HepG2 (cell line): ENCODE results near the gene OSBPL2. TPM values are rescaled to one million over a fixed set of nuclear protein-coding genes. Genes with fewer than 3 reads are reported as not detected.
A peak's percentile ranks its signal among the peaks of the same experiment; 100 is the strongest.

Experiments
- BCL6 ChIP-seq: IDR thresholded peaks from 2 replicates; pipeline ENCODE4 v1.6.1; 2016; ENCODE audit warnings: missing genetic modification reagents, missing compliant biosample characterization
- CHCHD3 ChIP-seq: sonication (generic); formaldehyde crosslinking; IDR thresholded peaks from 2 replicates; pipeline ENCODE4 v1.8.0; 2022; ENCODE audit warnings: mild to moderate bottlenecking, missing genetic modification reagents, moderate library complexity
- ESRRA ChIP-seq: sonication (generic); formaldehyde crosslinking; IDR thresholded peaks from 2 replicates; pipeline ENCODE4 v1.5.1; 2020; ENCODE audit warnings: mild to moderate bottlenecking, low read depth, missing genetic modification reagents
- FOSL2 ChIP-seq: sonication (generic); formaldehyde crosslinking; IDR thresholded peaks from 2 replicates; pipeline ENCODE4 v1.4.0; 2020; ENCODE audit warnings: missing genetic modification reagents
- HIVEP1 ChIP-seq: sonication (generic); formaldehyde crosslinking; IDR thresholded peaks from 2 replicates; pipeline ENCODE4 v1.4.0; 2020; ENCODE audit warnings: mild to moderate bottlenecking, missing genetic modification reagents
- KAT7 ChIP-seq: IDR thresholded peaks from 2 replicates; pipeline ENCODE4 v1.6.1; 2018; ENCODE audit warnings: borderline replicate concordance, missing compliant biosample characterization
- KDM1A ChIP-seq: IDR thresholded peaks from 2 replicates; pipeline ENCODE4 v1.6.1; 2016; ENCODE audit warnings: missing compliant biosample characterization
- KDM3A ChIP-seq: IDR thresholded peaks from 2 replicates; pipeline ENCODE4 v1.6.1; 2018; ENCODE audit warnings: low read depth, missing compliant biosample characterization
- MAZ ChIP-seq, 2 experiments: sonication (generic) in 1 of 2; formaldehyde crosslinking in 1 of 2; IDR thresholded peaks; 2 replicates each; pipeline versions ENCODE4 v1.5.0 to v1.6.1; 2012 to 2020; ENCODE audit warnings: low read depth in 2 of 2, mild to moderate bottlenecking in 2 of 2, borderline replicate concordance in 1 of 2, improper control_type of control experiment in 1 of 2, low read length in 1 of 2, missing genetic modification reagents in 1 of 2, moderate library complexity in 1 of 2
- MBD4 ChIP-seq: IDR thresholded peaks from 2 replicates; pipeline ENCODE4 v1.6.1; 2012; ENCODE audit warnings: low read length, inconsistent platforms, borderline replicate concordance
- NCOA1 ChIP-seq: sonication (generic); formaldehyde crosslinking; IDR thresholded peaks from 2 replicates; pipeline ENCODE4 v1.9.0; 2021; ENCODE audit warnings: missing genetic modification reagents
- NCOA2 ChIP-seq: sonication (generic); formaldehyde crosslinking; IDR thresholded peaks from 2 replicates; pipeline ENCODE4 v1.8.0; 2022; ENCODE audit warnings: inconsistent platforms
- NR2F2 ChIP-seq: IDR thresholded peaks from 2 replicates; pipeline ENCODE4 v1.6.1; 2012; ENCODE audit warnings: low read depth, inconsistent platforms, borderline replicate concordance
- SAFB2 ChIP-seq: sonication (generic); formaldehyde crosslinking; IDR thresholded peaks from 2 replicates; pipeline ENCODE4 v1.5.1; 2020; ENCODE audit warnings: missing genetic modification reagents, low read depth, mild to moderate bottlenecking, borderline replicate concordance
- SALL2 ChIP-seq: sonication (generic); formaldehyde crosslinking; IDR thresholded peaks from 2 replicates; pipeline ENCODE4 v1.8.1; 2023; ENCODE audit warnings: mild to moderate bottlenecking, missing genetic modification reagents, inconsistent platforms
- SMC3 ChIP-seq: IDR thresholded peaks from 2 replicates; pipeline ENCODE4 v1.6.1; 2011; ENCODE audit warnings: low read length, improper control_type of control experiment
- TOE1 ChIP-seq: sonication (generic); formaldehyde crosslinking; IDR thresholded peaks from 2 replicates; pipeline ENCODE4 v1.4.0; 2020; ENCODE audit warnings: mild to moderate bottlenecking, missing genetic modification reagents
- ZNF782 ChIP-seq: sonication (generic); formaldehyde crosslinking; IDR thresholded peaks from 2 replicates; pipeline ENCODE4 v1.4.0; 2020; ENCODE audit warnings: missing genetic modification reagents, mild to moderate bottlenecking, borderline replicate concordance
- polyA plus RNA-seq, 8 experiments: library from polyadenylated mRNA; depleted of rRNA in 3 of 8; stranded (reverse) in 7 of 8; unstranded in 1 of 8; fragments of >200 nt; fragmentation: Illumina TruSeq in 4 of 8; extraction: Trizol in 4 of 8; gene quantifications; 2 replicates each; pipeline versions ENCODE4 v1.2.1 to v1.2.3, GENCODE V29; 2011 to 2016; ENCODE audit warnings: low read depth in 4 of 8, missing spikeins in 1 of 8, mixed read lengths in 1 of 8; ENCODE audit not compliant: insufficient read depth in 1 of 8
- total RNA-seq, 5 experiments: library from RNA; depleted of rRNA; stranded (reverse); fragments of >200 nt; fragmentation: Illumina TruSeq; extraction: Trizol; gene quantifications; 2 replicates each; pipeline ENCODE4 v1.2.3, GENCODE V29; 2016; ENCODE audit warnings: low read depth in 1 of 5
- TF ChIP-seq, protein P1 (sequence below): sonication (generic); formaldehyde crosslinking; IDR thresholded peaks from 2 replicates; pipeline ENCODE4 v1.5.1; 2020; ENCODE audit warnings: missing genetic modification reagents, mild to moderate bottlenecking, borderline replicate concordance
- TF ChIP-seq, protein P2 (sequence below), 2 experiments: fragments of 450-650 bp in 1 of 2; sonication (generic) in 1 of 2; formaldehyde crosslinking; IDR thresholded peaks; 2 replicates each; pipeline versions ENCODE4 v1.5.0 to v1.8.0; 2020 to 2022; ENCODE audit warnings: mild to moderate bottlenecking in 1 of 2, missing genetic modification reagents in 1 of 2
- TF ChIP-seq, protein P3 (sequence below): sonication (generic); formaldehyde crosslinking; IDR thresholded peaks from 2 replicates; pipeline ENCODE4 v1.4.0; 2020; ENCODE audit warnings: missing genetic modification reagents
- TF ChIP-seq, protein P4 (sequence below): sonication (generic); formaldehyde crosslinking; conservative IDR thresholded peaks from 2 replicates; pipeline ENCODE4 v1.4.0; 2020; ENCODE audit warnings: missing genetic modification reagents
- TF ChIP-seq, protein P5 (sequence below): sonication (generic); formaldehyde crosslinking; IDR thresholded peaks from 2 replicates; pipeline ENCODE4 v1.8.1; 2023; ENCODE audit warnings: mild to moderate bottlenecking, missing genetic modification reagents

Gene OSBPL2
- total and polyA plus RNA-seq, 2 of the 13 experiments (the other 11 are each of a cell fraction or from before 2014, with no cell fraction given), result 18.5 to 37.4 TPM

DNA sequence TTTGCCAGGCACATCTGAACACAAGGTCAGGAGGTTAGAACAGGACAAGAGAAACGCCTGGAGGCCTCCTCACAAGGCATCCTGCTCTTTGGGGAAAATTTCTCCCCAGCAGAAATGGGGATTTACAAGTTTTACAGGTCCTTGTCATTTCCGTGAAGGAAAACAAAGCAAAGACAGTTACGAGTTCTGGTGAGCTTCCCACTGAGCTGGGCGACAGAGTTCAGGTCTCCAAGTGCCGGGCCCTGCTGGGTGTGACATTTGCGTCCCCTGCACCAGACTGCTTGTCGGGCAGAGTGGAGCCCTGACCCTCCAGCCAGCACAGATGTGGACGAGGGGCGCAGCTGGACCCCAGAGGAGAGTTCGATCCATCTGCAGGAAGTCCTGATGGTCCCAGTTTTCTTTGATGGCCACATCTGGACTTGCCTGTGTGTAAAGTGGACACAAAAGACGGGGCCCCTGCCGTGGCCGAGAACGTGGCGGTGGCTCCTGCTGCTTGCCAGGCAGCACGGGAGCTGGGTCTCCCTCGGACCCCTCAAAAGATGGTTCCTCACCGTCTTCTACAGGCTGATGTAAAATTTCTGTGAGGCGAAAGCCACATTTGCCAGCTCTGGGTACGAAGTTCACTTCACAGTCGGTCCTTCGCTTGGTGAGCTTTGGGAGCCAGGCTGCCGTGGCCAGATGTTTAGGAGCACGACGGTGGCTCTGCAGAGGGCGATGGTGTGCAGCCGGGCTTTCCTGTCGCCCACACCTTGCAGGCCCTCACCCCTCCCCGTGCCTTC is 59.3 kb downstream of the OSBPL2 start (continued):
- 0 out of 2 replicates have a peak, but pooled peaks have one; percentile 5 for TF ChIP-seq BCL6
- no peak for TF ChIP-seq ZNF782
- no peak for TF ChIP-seq CHCHD3 (CRISPR knock-in tag)
- 0 out of 2 replicates have a peak, but pooled peaks have one; percentile 19 for TF ChIP-seq KDM3A (CRISPR knock-in tag)
- TF ChIP-seq, protein P1, sequence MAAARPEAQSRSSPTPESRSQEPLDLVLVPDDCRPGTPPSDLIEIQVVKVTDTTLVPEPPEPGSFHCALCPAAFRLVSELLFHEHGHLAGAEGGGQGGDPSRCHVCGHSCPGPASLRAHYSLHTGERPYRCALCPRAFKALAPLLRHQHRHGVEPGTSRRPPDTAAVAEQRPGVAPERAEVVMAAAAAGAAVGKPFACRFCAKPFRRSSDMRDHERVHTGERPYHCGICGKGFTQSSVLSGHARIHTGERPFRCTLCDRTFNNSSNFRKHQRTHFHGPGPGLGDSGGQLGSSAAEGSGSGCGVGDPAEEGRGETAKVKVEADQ (CRISPR knock-in tag), result no peak
- TF ChIP-seq, protein P2, sequence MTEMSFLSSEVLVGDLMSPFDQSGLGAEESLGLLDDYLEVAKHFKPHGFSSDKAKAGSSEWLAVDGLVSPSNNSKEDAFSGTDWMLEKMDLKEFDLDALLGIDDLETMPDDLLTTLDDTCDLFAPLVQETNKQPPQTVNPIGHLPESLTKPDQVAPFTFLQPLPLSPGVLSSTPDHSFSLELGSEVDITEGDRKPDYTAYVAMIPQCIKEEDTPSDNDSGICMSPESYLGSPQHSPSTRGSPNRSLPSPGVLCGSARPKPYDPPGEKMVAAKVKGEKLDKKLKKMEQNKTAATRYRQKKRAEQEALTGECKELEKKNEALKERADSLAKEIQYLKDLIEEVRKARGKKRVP (CRISPR knock-in tag; IDR thresholded peaks at IDR 0.05), result no peak
- TF ChIP-seq NCOA2, result no peak
- no peak for TF ChIP-seq TOE1 (CRISPR knock-in tag)
- TF ChIP-seq FOSL2 (CRISPR knock-in tag), result no peak
- TF ChIP-seq, protein P3, sequence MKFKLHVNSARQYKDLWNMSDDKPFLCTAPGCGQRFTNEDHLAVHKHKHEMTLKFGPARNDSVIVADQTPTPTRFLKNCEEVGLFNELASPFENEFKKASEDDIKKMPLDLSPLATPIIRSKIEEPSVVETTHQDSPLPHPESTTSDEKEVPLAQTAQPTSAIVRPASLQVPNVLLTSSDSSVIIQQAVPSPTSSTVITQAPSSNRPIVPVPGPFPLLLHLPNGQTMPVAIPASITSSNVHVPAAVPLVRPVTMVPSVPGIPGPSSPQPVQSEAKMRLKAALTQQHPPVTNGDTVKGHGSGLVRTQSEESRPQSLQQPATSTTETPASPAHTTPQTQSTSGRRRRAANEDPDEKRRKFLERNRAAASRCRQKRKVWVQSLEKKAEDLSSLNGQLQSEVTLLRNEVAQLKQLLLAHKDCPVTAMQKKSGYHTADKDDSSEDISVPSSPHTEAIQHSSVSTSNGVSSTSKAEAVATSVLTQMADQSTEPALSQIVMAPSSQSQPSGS (CRISPR knock-in tag), result 0 out of 2 replicates have a peak, but pooled peaks have one; percentile 13
- TF ChIP-seq SALL2 (CRISPR knock-in tag), result no peak
- TF ChIP-seq KAT7 (CRISPR knock-in tag), result no peak
- TF ChIP-seq NR2F2, result no peak
- no peak for TF ChIP-seq MBD4
- no peak for TF ChIP-seq ESRRA (CRISPR knock-in tag)
- no peak for TF ChIP-seq KDM1A (CRISPR knock-in tag)
- TF ChIP-seq MAZ (IDR thresholded peaks at IDR 0.05; ENCODE audit: borderline replicate concordance, low read depth, low read length), result no peak
- no peak for TF ChIP-seq MAZ (CRISPR knock-in tag; IDR thresholded peaks at IDR 0.05; ENCODE audit: low read depth)
- TF ChIP-seq HIVEP1 (CRISPR knock-in tag), result no peak
- TF ChIP-seq SMC3, result no peak
- TF ChIP-seq, protein P4, sequence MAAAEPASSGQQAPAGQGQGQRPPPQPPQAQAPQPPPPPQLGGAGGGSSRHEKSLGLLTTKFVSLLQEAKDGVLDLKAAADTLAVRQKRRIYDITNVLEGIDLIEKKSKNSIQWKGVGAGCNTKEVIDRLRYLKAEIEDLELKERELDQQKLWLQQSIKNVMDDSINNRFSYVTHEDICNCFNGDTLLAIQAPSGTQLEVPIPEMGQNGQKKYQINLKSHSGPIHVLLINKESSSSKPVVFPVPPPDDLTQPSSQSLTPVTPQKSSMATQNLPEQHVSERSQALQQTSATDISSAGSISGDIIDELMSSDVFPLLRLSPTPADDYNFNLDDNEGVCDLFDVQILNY (CRISPR knock-in tag), result no peak
- TF ChIP-seq NCOA1 (CRISPR knock-in tag), result peak; percentile 35; the same call in 1 of the 2 replicates
- TF ChIP-seq, protein P5, sequence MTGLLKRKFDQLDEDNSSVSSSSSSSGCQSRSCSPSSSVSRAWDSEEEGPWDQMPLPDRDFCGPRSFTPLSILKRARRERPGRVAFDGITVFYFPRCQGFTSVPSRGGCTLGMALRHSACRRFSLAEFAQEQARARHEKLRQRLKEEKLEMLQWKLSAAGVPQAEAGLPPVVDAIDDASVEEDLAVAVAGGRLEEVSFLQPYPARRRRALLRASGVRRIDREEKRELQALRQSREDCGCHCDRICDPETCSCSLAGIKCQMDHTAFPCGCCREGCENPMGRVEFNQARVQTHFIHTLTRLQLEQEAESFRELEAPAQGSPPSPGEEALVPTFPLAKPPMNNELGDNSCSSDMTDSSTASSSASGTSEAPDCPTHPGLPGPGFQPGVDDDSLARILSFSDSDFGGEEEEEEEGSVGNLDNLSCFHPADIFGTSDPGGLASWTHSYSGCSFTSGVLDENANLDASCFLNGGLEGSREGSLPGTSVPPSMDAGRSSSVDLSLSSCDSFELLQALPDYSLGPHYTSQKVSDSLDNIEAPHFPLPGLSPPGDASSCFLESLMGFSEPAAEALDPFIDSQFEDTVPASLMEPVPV, result no peak
- no peak for TF ChIP-seq SAFB2 (CRISPR knock-in tag)
